Endodermal cell (in vitro differentiated cells): ENCODE results near the gene MYO7A. TPM values are rescaled to one million over a fixed set of nuclear protein-coding genes. Genes with fewer than 3 reads are reported as not detected.
A peak's percentile ranks its signal among the peaks of the same experiment; 100 is the strongest.

Experiments used
- DNase-seq: peaks from one replicate; pipeline ENCODE4 v3.0.0-alpha.2; 2017
- H3K27ac ChIP-seq: 2 replicates; pipeline ENCODE4 v1.5.1; 2013; ENCODE audit warnings: mild to moderate bottlenecking, low read depth, low read length, moderate library complexity
- H3K27me3 ChIP-seq: 2 replicates; pipeline ENCODE4 v1.6.1; 2013; ENCODE audit warnings: mild to moderate bottlenecking, low read length, moderate library complexity; ENCODE audit not compliant: insufficient read depth, control insufficient read depth, poor library complexity, severe bottlenecking
- H3K36me3 ChIP-seq: 2 replicates; pipeline ENCODE4 v1.7.0; 2013; ENCODE audit warnings: mild to moderate bottlenecking, low read length, moderate library complexity; ENCODE audit not compliant: control insufficient read depth, insufficient read depth
- H3K4me1 ChIP-seq: one replicate; pipeline ENCODE4 v1.7.0; 2013; ENCODE audit warnings: low read length; ENCODE audit not compliant: control insufficient read depth, insufficient read depth
- H3K4me3 ChIP-seq: 2 replicates; pipeline ENCODE4 v1.5.1; 2013; ENCODE audit warnings: mild to moderate bottlenecking, low read length, moderate library complexity
- H3K9ac ChIP-seq: 2 replicates; pipeline ENCODE4 v1.6.1; 2013; ENCODE audit warnings: mild to moderate bottlenecking, low read length, moderate library complexity; ENCODE audit not compliant: poor library complexity, severe bottlenecking; ENCODE audit errors: extremely low read depth
- H3K9me3 ChIP-seq: 2 replicates; pipeline ENCODE4 v1.6.1; 2013; ENCODE audit warnings: mild to moderate bottlenecking, low read length, moderate library complexity; ENCODE audit not compliant: control insufficient read depth
- H3K27ac Mint-ChIP-seq: 2 replicates; pipeline ENCODE4 v1.8.0; 2020; ENCODE audit warnings: mixed read lengths
- H3K27me3 Mint-ChIP-seq: 2 replicates; pipeline ENCODE4 v1.8.0; 2021; ENCODE audit warnings: mild to moderate bottlenecking, mixed read lengths; ENCODE audit not compliant: insufficient read depth
- H3K36me3 Mint-ChIP-seq: 2 replicates; pipeline ENCODE4 v1.8.0; 2020; ENCODE audit warnings: low read depth, mixed read lengths
- H3K4me1 Mint-ChIP-seq: 2 replicates; pipeline ENCODE4 v1.8.0; 2020; ENCODE audit warnings: mixed read lengths
- H3K4me3 Mint-ChIP-seq: 2 replicates; pipeline ENCODE4 v1.8.0; 2020; ENCODE audit warnings: mild to moderate bottlenecking, moderate library complexity, mixed read lengths
- H3K9me3 Mint-ChIP-seq: 2 replicates; pipeline ENCODE4 v1.8.0; 2020; ENCODE audit warnings: mild to moderate bottlenecking, mixed read lengths
- WGBS, 2 experiments: methylation state at CpG; one replicate each; pipeline versions ENCODE4 v1.1.5 to v1.1.7; 2013; ENCODE audit warnings: missing lambda C conversion rate in 2 of 2, mixed read lengths in 1 of 2; ENCODE audit not compliant: insufficient coverage in 1 of 2, insufficient read length in 1 of 2; 5-methylcytosine and 5-hydroxymethylcytosine counted together
- total RNA-seq, 2 donors: library from RNA; stranded (reverse); fragmentation: NEBNext Ultra II Directional in 1 of 2; extraction: Animal tissue kit (Norgen Biotek cat#: 25700) in 1 of 2; gene quantifications; 2 replicates in 1 of 2; 3 replicates in 1 of 2; pipeline ENCODE4 v1.2.1, GENCODE V29; 2021
- TF ChIP-seq, protein P1 (sequence below): fragments of 200-600 bp; sonication (generic); conservative IDR thresholded peaks from 2 replicates; pipeline ENCODE4 v1.5.0; 2021; ENCODE audit warnings: antibody characterized with exemption, mild to moderate bottlenecking

The MYO7A gene
- total RNA-seq, 2 donors from 2014 or later = 2.4 to 2.7 TPM

DNA sequence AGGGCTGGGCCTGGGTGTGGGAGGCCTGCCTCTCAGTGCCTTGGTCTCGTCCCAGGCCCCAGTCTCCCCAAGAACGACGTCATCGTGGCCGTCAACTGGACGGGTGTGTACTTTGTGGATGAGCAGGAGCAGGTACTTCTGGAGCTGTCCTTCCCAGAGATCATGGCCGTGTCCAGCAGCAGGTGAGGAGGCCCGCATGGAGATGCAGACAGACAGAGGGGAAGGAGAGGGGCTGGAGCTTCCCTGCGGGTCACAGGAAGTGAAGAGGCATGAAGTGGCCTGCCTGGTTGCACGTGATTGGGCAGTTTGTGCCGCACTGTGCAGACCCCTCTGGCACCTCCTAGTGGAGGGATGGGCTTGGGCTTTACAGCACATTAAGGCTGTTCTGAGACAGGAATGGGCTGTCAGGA is 70.4 kb downstream of the MYO7A start:
- peaks cover 1% of the 10 kb centered on the region for H3K4me1 Mint-ChIP-seq
- Histone ChIP-seq H3K9me3 (no peaks in the 10 kb centered on the region), H3K36me3 (no peaks in the 10 kb centered on the region), H3K9ac (no peak overlapping the region), H3K27ac (no peak overlapping the region), H3K4me1 (no peaks in the 10 kb centered on the region), H3K27me3 (no peaks in the 10 kb centered on the region), H3K4me3 (no peak overlapping the region)
- WGBS, 2 experiments = 84 to 90% methylated on average over 9 to 11 of the region's 11 CpGs
- TF ChIP-seq, protein P1, sequence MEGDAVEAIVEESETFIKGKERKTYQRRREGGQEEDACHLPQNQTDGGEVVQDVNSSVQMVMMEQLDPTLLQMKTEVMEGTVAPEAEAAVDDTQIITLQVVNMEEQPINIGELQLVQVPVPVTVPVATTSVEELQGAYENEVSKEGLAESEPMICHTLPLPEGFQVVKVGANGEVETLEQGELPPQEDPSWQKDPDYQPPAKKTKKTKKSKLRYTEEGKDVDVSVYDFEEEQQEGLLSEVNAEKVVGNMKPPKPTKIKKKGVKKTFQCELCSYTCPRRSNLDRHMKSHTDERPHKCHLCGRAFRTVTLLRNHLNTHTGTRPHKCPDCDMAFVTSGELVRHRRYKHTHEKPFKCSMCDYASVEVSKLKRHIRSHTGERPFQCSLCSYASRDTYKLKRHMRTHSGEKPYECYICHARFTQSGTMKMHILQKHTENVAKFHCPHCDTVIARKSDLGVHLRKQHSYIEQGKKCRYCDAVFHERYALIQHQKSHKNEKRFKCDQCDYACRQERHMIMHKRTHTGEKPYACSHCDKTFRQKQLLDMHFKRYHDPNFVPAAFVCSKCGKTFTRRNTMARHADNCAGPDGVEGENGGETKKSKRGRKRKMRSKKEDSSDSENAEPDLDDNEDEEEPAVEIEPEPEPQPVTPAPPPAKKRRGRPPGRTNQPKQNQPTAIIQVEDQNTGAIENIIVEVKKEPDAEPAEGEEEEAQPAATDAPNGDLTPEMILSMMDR = peak; percentile 75
- H3K36me3 Mint-ChIP-seq = no peaks in the 10 kb centered on the region
- H3K27me3 Mint-ChIP-seq = no peaks in the 10 kb centered on the region
- H3K27ac Mint-ChIP-seq = no peak overlapping the region
- DNase-seq = peak; percentile 92
- H3K9me3 Mint-ChIP-seq = no peaks in the 10 kb centered on the region
- no peak overlapping the region for H3K4me3 Mint-ChIP-seq

GRCh38 chr11:77199137-77199745 is 71.2 kb downstream of the MYO7A start:
- Histone ChIP-seq H3K27ac (no peak overlapping the region), H3K9ac (no peak overlapping the region), H3K4me3 (no peak overlapping the region), H3K4me1 (no peaks in the 10 kb centered on the region), H3K9me3 (no peaks in the 10 kb centered on the region), H3K36me3 (no peaks in the 10 kb centered on the region), H3K27me3 (no peaks in the 10 kb centered on the region)
- no peaks in the 10 kb centered on the region for H3K36me3 Mint-ChIP-seq
- no peak overlapping the region for H3K4me3 Mint-ChIP-seq
- TF ChIP-seq, protein P1 = no peak
- no peaks in the 10 kb centered on the region for H3K27me3 Mint-ChIP-seq
- 89 to 92% methylated on average over 5 to 13 of the region's 13 CpGs for WGBS, 2 experiments
- no peaks in the 10 kb centered on the region for H3K9me3 Mint-ChIP-seq
- peaks cover 1% of the 10 kb centered on the region for H3K4me1 Mint-ChIP-seq
- no peak overlapping the region for H3K27ac Mint-ChIP-seq
- no peak for DNase-seq

DNA sequence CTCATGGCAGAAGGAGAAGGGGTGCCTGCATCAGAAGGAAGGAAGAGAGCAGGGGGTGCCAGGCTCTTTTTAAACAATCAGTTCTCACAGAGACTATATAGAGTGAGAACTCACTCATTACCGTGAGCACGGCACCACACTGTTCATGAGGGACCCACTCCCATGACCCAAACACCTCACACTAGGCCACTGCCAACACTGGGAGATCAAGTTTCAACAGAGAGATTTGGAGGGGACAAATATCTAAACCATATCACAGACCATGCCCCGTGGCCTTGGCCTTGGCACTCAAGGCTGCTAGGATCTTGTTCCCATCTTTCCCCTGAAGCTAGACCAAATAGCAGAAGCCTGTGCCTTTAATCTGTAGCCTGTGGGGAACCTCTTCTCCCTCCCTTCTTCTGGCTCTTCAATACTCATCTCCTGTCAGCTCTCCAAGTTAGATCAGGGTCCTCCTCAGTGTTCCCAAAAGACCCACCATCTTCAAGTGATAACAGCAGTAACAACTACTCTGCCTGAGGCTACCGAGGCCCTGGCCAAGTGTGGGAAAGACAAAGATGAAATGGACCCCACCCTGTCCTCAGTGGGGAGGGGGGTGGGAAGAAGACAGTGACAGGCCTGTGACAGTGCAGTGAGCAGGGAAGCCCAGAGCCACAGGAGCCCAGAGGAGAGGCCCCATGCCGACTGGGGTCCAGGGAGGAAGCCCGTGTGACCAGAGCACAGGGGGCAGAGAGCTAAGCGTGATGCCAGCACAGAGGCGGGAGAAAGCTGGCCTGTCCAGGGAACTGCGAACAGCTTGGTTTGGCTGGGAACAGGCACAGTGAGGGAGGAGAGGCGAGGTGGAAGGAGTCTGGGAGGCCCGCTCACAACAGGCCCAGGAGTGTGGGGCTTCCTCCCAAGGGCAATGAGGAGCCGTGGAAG is 72.6 kb downstream of the MYO7A start:
- no peak overlapping the region for H3K4me3 Mint-ChIP-seq
- no peaks in the 10 kb centered on the region for H3K27me3 ChIP-seq
- no peak overlapping the region for H3K4me3 ChIP-seq

More for the DNA sequence above, 72.6 kb downstream of the MYO7A start:
- 90 to 95% methylated on average over 7 to 12 of the region's 12 CpGs for WGBS, 2 experiments
- TF ChIP-seq, protein P1 = no peak
- H3K36me3 ChIP-seq = no peaks in the 10 kb centered on the region
- H3K36me3 Mint-ChIP-seq = no peaks in the 10 kb centered on the region
- H3K4me1 Mint-ChIP-seq = peaks cover 1% of the 10 kb centered on the region
- no peak overlapping the region for H3K27ac Mint-ChIP-seq
- no peak for DNase-seq
- H3K27me3 Mint-ChIP-seq = no peaks in the 10 kb centered on the region
- H3K9ac ChIP-seq = no peak overlapping the region
- H3K27ac ChIP-seq = no peak overlapping the region
- H3K9me3 ChIP-seq = no peaks in the 10 kb centered on the region
- no peaks in the 10 kb centered on the region for H3K9me3 Mint-ChIP-seq
- no peaks in the 10 kb centered on the region for H3K4me1 ChIP-seq
